Globus pallidus (tissue), 1 donor: ENCODE data around the gene CHRNA3.
"Not testable (repeated sequence)": the region's sequence is repeated elsewhere in the genome, so short reads cannot be mapped to it uniquely, and the experiment has no call there.

Experiments used
- DNase-seq: peaks from one replicate; pipeline ENCODE4 v3.0.0-alpha.2; 2015; ENCODE audit warnings: low spot score

CHRNA3 gene

DNA sequence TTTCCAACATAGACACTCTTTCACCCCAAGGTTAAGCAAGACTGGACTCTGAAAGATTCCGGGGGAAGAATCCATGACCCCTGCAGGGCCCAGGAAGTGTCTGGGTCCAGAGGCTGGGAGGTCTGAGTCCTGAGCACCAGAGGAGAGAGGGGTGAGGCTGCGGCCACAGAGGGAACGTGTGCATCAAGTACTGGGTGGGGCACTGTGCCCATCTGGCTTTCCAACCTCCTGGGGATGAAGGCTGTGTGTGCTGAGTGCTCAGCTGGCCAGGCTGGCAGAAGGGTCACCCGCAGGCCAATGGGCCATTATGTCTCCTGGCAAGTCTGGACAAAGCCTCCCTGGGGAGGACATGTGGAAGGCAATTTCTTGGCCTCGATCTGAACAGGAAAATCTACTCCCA is 3.3 kb downstream of the CHRNA3 start:
- no peak for DNase-seq

DNA sequence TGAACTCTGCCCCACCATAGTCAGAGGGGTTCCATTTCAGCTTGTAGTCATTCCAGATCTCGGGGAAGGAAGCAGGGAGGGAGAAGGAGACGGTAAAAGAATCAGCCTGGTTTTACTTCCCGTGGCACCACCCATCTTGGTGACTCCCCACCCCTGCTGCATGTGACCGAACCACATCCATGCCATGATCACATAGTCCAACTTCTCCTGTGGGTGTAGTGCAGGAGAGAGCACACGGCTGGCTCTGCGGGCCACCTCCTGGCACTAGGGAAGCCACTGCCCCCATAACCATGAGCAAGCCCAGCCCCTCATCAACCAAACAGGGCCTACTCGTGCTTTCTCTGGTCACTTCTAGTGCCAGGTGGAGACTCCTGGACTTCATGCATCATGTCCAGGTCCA is 3.7 kb downstream of the CHRNA3 start:
- no peak for DNase-seq

GRCh38 chr15:78616506-78616905 is 4.3 kb downstream of the CHRNA3 start:
- DNase-seq, result no peak

DNA sequence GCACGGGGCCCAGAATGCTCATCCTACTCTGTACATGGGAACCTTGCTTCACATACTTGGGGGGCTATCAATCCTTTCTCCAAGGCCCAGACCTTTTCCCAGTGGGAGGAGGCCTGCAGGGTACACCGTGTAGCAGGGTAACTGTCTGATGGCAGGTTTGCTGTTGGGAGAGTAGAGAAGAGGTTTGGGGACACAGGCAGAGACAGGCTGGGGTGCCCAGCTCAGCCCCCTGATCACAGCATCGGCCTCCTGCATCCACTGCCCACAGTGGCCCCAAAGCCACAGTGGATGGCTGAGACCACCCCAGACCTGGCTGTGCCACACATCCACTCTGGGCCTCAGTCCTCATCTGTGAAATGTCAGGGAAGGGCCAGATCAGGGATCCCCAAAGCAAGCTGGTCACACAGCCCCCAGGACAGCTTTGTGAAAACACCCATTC is 5.6 kb downstream of the CHRNA3 start:
- no peak for DNase-seq

DNA sequence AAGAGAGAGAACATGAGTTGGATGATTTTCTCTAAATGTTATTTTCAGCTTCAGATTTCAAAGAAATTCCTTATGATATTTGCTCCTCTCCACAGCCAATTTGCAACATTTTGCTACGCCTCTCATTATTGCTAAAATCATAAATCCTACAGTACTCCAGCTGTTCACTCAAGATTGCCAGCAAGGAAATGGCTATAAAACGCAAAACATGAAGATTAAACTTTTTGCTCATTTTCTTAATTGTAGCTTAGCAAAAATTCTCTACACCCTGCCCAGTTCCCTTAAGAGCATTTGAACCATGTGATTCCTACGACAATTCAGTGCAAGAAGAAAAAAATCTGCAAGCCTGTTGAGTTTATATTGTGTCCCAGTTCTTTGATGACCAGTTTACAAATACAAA is 6.8 kb downstream of the CHRNA3 start:
- no peak for DNase-seq

- DNase-seq, result not testable (repeated sequence)
Observed at GRCh38 chr15:78609551-78609950, 11.2 kb downstream of the CHRNA3 start.

GRCh38 chr15:78605680-78606079 is 15.1 kb downstream of the CHRNA3 start:
- no peak for DNase-seq

GRCh38 chr15:78605201-78605600 is 15.6 kb downstream of the CHRNA3 start:
- DNase-seq, result no peak

GRCh38 chr15:78604420-78604819 is 16.4 kb downstream of the CHRNA3 start:
- DNase-seq, result no peak

DNA sequence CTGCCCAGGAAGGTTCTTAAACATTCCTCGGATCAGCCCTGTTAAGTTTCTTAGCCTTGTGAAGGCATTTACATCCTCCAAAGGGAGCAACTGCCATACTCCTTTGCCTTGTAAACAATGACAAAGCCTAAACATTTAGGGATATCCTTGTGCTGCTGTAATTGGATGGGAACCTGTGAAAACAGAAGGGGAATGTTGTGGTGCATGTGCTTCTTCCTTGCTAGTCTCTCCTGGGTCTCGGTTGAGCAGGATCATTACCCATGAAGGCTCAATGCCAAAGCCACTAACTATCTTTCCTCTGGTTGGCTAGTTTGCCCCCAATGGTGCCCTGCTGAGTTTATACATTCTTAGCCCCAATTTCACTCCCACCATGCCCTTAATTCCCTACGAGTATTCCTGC is 17.3 kb downstream of the CHRNA3 start:
- DNase-seq, result no peak

DNA sequence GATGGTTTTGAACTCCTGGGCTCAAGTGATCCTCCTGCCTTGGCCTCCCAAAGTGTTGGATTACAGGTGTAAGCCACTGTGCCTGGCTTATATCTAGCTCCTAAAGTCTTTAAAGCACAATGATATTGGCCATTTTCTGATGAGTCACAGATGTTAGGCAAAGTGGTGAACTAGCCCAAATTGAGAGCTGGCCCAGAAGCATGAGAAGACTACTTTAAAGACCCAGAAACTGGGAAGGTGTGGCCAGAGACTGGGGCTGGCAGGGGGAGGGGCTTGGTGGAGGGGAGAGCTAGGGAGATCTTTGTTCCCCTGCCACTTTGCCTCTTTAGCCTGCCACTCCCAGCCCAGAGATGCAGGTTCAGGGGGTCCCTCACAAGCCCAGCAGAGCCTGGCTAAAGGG is 21.6 kb downstream of the CHRNA3 start:
- DNase-seq, result no peak

GRCh38 chr15:78598348-78598747 is 22.4 kb downstream of the CHRNA3 start:
- no peak for DNase-seq

DNA sequence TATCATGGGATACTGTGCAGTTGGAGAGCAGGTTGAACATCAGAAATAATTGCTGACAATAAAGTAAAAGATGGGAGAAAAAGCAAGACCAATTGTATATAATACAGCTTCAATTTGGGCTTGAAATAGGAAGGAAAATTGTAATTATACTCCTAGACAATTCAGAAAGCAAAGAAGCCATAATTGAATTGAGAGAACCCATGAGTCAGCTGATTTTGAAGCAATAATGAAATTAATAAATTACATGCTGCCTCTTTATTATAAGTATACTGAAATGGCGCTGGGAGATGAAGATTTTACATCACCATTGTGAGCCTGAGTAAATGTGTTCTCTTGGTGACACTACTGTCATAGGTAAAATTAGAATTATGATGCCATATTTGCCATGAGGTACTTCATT is 23.2 kb downstream of the CHRNA3 start:
- DNase-seq, result no peak

DNA sequence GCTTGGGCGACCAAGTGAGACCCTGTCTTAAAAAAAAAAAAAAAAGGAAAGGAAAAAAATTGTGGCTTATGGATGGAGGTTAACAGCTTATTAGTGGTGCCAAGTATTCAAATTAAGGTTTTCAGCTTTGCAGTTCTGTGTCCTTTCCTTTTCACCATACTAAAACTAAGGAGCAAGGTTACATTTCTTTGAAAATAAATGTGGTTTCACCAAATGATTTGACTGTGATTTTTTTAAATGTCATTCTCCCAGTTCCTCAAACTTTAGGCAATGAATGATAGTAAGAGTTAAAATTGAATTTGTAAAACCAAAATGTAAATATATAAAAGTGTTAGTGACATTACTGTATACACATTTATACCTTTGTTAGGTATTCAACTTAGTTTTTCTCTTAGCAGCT is 45.9 kb downstream of the CHRNA3 start:
- no peak for DNase-seq

DNA sequence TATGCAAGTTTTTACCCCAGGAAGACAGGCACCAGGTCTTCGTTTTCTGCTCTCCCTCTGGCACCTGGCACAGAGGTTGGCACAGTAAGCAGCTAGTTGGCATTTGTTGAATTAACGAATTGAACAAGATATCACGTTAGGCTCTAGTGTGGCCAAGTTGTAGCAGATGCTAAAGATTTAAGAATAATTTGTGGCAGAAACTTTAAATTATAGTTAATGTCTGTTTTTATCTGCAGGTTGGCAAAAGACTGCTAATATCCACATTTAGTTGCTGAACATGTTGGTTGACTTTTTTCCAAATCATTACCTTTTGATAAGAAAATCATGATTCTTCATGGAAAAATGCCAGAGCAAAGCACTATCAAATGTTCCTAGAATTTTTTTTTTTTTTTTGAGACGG is 47.4 kb downstream of the CHRNA3 start:
- no peak for DNase-seq

DNA sequence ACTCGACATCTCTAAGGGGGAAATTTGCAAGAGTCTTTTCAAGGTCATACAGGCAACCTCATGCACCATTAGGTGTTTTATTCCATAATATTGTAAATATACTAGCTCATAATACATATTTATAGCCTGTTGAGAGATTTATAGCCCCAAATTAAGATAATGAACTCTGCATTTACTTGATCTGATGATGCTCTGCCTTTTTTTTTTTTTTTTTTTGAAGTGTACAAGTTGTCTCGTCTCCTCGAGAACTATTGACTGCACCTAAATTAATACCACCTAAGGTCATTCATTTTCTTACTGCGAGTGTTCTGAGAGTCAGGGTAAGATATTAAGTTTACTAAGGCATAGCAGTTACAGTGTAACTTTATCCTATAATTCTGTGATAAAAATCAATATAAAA is 49.4 kb downstream of the CHRNA3 start:
- no peak for DNase-seq

GRCh38 chr15:78570710-78571109 is 50.1 kb downstream of the CHRNA3 start:
- DNase-seq, result no peak

DNA sequence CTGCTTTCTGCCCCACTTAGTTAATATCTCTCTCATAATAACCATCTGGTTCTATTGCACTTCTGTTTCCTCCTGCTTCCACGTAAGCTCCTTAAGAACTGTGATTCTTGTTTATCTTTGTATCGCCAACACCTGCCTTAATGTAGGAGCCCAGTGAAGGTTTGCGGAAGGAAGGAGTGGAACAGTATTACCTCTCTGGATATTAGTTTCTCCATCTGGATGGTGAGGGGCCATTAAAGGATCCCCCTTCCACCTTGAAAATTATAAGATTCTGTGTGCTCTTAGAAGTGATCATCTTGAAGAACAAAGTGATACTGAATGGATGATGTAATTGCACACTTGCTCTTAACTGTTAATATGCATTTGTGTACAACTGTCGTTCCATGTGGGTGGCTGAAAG is 53.3 kb downstream of the CHRNA3 start:
- no peak for DNase-seq

GRCh38 chr15:78565951-78566774 is 54.6 kb downstream of the CHRNA3 start:
- no peak for DNase-seq

DNA sequence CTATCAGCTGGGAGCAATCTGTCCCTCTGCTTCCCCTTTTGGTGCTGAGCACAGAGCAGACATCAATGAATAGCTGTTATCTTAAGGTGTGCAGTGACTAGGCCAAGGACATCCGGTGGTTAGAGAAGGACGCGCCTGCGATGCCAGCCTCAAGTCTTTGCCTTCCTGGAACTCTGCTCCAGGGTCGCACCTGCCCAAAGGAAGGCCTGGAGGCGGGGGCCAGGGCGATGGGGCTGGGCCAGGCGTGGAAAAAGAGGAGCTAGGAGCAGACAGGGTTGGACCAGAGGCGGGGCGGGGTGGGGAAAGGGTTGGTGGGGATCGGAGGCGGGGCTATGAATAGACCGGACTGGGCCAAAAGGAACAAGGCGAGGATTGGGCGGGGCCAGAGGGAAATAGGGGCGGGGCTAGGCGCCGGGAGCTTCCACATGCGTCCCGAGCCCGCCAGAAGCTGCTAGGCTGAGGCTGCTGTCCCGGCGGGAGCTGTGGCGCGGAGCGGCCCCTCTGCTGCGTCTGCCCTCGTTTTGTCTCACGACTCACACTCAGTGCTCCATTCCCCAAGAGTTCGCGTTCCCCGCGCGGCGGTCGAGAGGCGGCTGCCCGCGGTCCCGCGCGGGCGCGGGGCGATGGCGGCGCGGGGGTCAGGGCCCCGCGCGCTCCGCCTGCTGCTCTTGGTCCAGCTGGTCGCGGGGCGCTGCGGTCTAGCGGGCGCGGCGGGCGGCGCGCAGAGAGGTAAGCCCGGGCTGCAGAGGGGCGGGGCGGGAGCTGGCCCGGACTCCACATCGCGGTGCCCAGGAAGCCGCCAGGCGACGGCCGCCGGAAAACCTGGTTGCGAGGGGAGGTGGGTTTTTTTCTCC is 55.5 kb downstream of the CHRNA3 start, which contains the start of gene CHRNA5:
CHRNA5 (plus strand) TSS at position 424 of the 854 bp plus-strand sequence; CDS start at position 624, 200 bp downstream.
- no peak for DNase-seq

DNA sequence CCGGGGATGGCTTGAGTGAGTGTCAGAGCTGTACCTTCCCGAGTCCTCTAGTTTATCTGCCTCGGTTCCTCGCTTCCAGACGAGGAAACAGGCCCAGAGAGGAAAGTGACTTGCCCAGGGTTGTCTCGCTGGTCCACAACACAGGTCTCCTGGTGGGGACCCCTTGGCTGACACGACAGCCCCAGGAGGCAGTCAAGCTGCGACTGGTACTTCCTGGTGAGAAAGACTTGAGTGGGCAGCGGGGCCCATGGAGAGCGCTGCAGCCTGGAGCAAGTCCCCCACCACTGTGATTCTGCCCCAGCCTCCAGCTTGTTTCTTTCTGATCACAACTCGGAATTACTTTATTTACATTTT is 56.1 kb downstream of the CHRNA3 start:
- DNase-seq, result no peak

GRCh38 chr15:78563092-78563491 is 57.7 kb downstream of the CHRNA3 start:
- DNase-seq, result no peak

GRCh38 chr15:78561490-78561889 is 59.3 kb downstream of the CHRNA3 start:
- no peak for DNase-seq
